Nasal cavity respiratory epithelium epithelial cell of viscerocranial mucosa (primary cell): ENCODE results near the gene RRP36. TPM values are rescaled to one million over a fixed set of nuclear protein-coding genes. Genes with fewer than 3 reads are reported as not detected.

Experiments
- total RNA-seq: library from RNA; depleted of rRNA; stranded (reverse); fragments of >200 nt; gene quantifications from 2 replicates; pipeline ENCODE4 v1.2.3, GENCODE V29; 2014

The RRP36 gene
- total RNA-seq: 85.1 and 91.3 TPM in 2 replicates

GRCh38 chr6:43021270-43022047 is at the start of gene RRP36:
TSS of gene RRP36 (plus strand) at chr6:43021623. CDS start at chr6:43021655, 32 bp downstream.

GRCh38 chr6:42978839-42979522 is 42.4 kb upstream of the RRP36 start, which contains the start of gene PEX6:
TSS of gene PEX6 (minus strand) at chr6:42979181. CDS start at chr6:42979150, 31 bp downstream.

GRCh38 chr6:42984001-42984923 is 37.2 kb upstream of the RRP36 start, which contains the start of gene PPP2R5D:
TSS of gene PPP2R5D (plus strand) at chr6:42984570. CDS start at chr6:42984678, 108 bp downstream.

GRCh38 chr6:43013843-43014433 is 7.5 kb upstream of the RRP36 start, which contains the start of the genes KLHDC3 and MEA1:
TSS of gene KLHDC3 (plus strand) at chr6:43014249. CDS start at chr6:43017193, 2,944 bp downstream.
TSS of gene MEA1 (minus strand) at chr6:43013946. CDS start at chr6:43013813, 133 bp downstream.

GRCh38 chr6:43053545-43054205 is 32.3 kb downstream of the RRP36 start, which contains the start of gene CUL7:
TSS of gene CUL7 (minus strand) at chr6:43053851. CDS start at chr6:43052788, 1,063 bp downstream.

GRCh38 chr6:43059168-43060033 is 38.0 kb downstream of the RRP36 start, which contains the start of the genes KLC4 and MRPL2:
TSS of gene KLC4 (plus strand) at chr6:43059631. CDS start at chr6:43061336, 1,705 bp downstream.
TSS of gene MRPL2 (minus strand) at chr6:43059434. CDS start at chr6:43059381, 53 bp downstream.

GRCh38 chr6:43075670-43076463 is 54.4 kb downstream of the RRP36 start, which contains the start of gene PTK7:
TSS of gene PTK7 (plus strand) at chr6:43076314. CDS start at chr6:43076489, 175 bp downstream.

Other genes with a start within 250 kb of the RRP36 start
- 4.8 and 7.5 TPM in 2 replicates for gene BICRAL, start 239.6 kb upstream of the RRP36 start, total RNA-seq
- 140 and 154 TPM in 2 replicates for gene RPL7L1, start 142.0 kb upstream of the RRP36 start, total RNA-seq
- not detected in 2 replicates for gene PTCRA, start 105.6 kb upstream of the RRP36 start, total RNA-seq
- 17.1 and 42.9 TPM in 2 replicates for gene CNPY3, start 92.1 kb upstream of the RRP36 start, total RNA-seq
- gene GNMT, start 60.9 kb upstream of the RRP36 start, total RNA-seq: 0.34 TPM in 1 of 2 replicates, not detected in the other
- gene PEX6, start 42.4 kb upstream of the RRP36 start, total RNA-seq: 43.1 and 59.4 TPM in 2 replicates
- gene PPP2R5D, start 37.1 kb upstream of the RRP36 start, total RNA-seq: 18.5 and 27.2 TPM in 2 replicates
- 34.1 and 52.6 TPM in 2 replicates for gene MEA1, start 7.7 kb upstream of the RRP36 start, total RNA-seq
- 52.4 and 53.3 TPM in 2 replicates for gene KLHDC3, start 7.4 kb upstream of the RRP36 start, total RNA-seq
- gene CUL7, start 32.2 kb downstream of the RRP36 start, total RNA-seq: 21.9 and 23.6 TPM in 2 replicates
- 21.8 and 40.3 TPM in 2 replicates for gene MRPL2, start 37.8 kb downstream of the RRP36 start, total RNA-seq
- gene KLC4, start 38.0 kb downstream of the RRP36 start, total RNA-seq: 14.0 and 16.6 TPM in 2 replicates
- 68.4 and 143 TPM in 2 replicates for gene PTK7, start 54.7 kb downstream of the RRP36 start, total RNA-seq
- gene SRF, start 149.6 kb downstream of the RRP36 start, total RNA-seq: 33.5 and 34.2 TPM in 2 replicates
- 30.8 and 54.0 TPM in 2 replicates for gene CUL9, start 160.6 kb downstream of the RRP36 start, total RNA-seq
- 36.7 and 45.8 TPM in 2 replicates for gene DNPH1, start 207.9 kb downstream of the RRP36 start, total RNA-seq
- not detected in 2 replicates for gene TTBK1, start 221.9 kb downstream of the RRP36 start, total RNA-seq